GM10266 (cell line): ENCODE results near the gene DBT.

ENCODE experiments used
- DNase-seq: peaks from one replicate; pipeline ENCODE4 v3.0.0; 2012; ENCODE audit errors: extremely low spot score
- TF ChIP-seq, protein P1 (sequence below): IDR thresholded peaks from 2 replicates; pipeline ENCODE4 v1.5.1; 2012; ENCODE audit warnings: mild to moderate bottlenecking, low read depth; ENCODE audit not compliant: control insufficient read depth, insufficient read depth; ENCODE audit errors: missing control alignments

The DBT gene

DNA sequence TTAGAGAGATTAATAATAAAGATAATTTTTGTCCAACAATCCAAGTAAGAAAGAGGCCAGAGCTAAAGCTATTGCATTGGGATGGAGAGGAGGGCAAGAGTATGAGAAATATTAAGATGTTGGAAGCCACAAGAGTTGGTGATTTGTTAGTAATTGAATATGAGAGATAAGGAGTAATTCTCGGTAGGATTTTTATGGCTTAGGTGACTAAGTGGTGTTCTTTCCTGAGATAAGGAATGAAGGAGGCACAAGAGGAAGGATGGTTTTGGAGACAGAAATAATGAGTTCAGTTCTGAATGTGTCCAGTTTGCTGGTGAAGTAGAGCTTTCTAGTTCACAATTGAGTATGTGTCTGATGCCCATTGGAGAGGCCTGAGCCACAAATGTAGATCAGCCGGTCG lies 107.3 kb downstream of the DBT start:
- TF ChIP-seq, protein P1, sequence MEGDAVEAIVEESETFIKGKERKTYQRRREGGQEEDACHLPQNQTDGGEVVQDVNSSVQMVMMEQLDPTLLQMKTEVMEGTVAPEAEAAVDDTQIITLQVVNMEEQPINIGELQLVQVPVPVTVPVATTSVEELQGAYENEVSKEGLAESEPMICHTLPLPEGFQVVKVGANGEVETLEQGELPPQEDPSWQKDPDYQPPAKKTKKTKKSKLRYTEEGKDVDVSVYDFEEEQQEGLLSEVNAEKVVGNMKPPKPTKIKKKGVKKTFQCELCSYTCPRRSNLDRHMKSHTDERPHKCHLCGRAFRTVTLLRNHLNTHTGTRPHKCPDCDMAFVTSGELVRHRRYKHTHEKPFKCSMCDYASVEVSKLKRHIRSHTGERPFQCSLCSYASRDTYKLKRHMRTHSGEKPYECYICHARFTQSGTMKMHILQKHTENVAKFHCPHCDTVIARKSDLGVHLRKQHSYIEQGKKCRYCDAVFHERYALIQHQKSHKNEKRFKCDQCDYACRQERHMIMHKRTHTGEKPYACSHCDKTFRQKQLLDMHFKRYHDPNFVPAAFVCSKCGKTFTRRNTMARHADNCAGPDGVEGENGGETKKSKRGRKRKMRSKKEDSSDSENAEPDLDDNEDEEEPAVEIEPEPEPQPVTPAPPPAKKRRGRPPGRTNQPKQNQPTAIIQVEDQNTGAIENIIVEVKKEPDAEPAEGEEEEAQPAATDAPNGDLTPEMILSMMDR: no peak
- DNase-seq: no peak

DNA sequence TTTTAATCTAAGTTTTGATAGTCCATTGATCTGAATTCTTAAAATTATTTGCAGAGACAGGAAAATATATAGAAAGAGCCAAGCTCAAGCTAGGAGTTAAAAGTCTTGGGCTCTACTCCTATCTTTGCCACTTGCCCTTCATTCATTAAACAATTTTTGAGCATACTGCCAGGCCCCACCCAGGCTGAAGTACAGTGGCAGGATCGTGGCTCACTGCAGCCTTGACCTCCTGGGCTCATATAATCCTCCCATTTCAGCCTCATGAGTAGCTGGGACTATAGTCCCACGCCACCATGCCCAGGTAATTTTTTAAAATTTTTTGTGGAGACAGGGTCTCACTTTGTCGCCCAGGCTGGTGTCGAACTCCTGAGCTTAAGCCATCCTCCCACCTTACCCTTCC lies 108.4 kb downstream of the DBT start:
- TF ChIP-seq, protein P1: no peak

DNA sequence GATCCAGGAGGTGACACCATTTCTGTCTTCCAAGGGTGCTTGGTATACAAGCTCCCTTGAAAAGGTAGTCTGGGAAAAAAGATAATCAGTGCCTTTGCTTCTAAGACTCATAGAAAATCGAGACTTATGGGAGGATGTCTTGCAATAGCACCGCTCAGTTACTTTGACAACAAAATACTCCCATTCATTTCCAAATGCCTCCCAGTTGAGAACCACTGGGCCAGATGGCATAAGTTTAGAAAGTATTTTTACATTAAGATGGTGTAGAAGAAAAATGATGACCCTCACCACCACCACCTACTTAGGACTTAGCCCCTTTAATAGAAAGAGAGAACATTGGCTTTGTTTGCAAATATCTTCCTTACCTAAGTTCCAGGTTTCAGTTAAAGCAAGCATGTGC lies 112.0 kb downstream of the DBT start:
- TF ChIP-seq, protein P1: no peak
- DNase-seq: no peak

More for the DNA sequence above, 108.4 kb downstream of the DBT start:
- DNase-seq: no peak
